GM19035 (cell line): ENCODE results near the gene ANAPC7.
"Not testable (repeated sequence)": the region's sequence is repeated elsewhere in the genome, so short reads cannot be mapped to it uniquely, and the experiment has no call there.

ENCODE experiments used
- ATAC-seq: cut with Tn5 transposase; IDR thresholded peaks from one replicate; pipeline ENCODE4 v1.9.1; 2021; ENCODE audit not compliant: unreplicated experiment

Gene ANAPC7

DNA sequence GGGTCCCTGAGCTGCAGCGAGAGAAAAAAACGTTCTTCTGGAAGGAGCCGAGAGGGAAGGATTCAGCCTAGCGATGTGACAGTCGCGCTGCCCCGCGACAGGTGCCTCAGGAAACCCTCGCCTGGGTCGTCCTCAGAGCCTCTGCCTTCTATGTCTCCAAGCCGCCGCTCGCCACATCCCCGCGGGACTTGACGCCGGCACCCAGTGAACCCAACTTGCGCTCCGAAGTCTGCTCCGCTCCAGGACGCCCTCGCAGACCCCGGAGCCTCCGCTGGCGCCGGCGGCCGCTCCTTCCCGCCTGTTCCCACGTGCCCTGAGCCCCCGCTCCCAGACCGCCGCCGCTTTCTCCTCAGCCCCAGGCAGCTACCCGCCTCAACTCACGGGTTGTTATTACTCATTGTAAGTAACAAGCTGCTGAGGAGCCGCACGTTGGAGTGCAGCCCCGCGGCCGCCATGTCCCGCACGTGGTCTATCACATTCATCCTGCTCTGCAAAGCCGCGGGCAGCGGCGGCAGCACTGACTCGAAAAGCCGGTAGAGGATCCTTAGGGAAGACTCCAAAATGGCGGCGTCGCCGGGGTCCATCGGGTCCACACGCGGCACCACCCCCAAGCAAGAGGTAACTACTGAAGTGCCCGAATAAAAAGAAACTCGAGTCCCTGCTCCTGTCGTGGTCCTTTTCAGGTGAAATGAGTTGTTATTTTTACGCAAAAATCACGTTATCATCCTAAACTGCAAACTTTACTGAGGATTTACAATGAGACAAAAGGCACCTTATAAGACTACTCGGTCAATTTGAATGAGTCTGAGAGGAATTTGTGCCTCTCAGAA, at the start of gene ANAPC7:
Gene ANAPC7 (minus strand): TSS at position 563 of the 830 bp plus-strand sequence. CDS start 81 bp downstream, at position 482.
- peak; percentile 85 for ATAC-seq

DNA sequence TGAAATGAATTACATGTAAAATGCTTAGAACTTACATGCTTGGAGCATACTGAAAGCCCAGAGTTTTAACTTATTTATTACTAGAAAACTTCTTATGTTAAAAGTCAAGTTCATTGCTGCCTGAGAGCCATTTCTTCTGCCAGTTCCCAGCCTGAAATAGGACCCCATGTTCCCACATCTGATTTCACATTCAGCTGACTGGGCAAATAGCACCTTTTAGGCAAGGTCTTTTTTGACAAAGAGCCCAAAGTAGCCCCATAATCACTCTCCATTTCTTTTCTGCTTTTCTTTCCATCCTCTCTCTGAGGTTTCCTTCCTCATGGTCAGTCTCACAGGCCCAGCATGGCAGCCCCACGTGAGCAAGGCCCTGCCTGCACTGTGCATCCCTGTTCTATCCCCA, 47.8 kb upstream of the ANAPC7 start:
- no peak for ATAC-seq

GRCh38 chr12:110449799-110450497, 46.4 kb upstream of the ANAPC7 start, which contains the start of gene ARPC3:
TSS of gene ARPC3 (minus strand) at chr12:110450337. CDS start at chr12:110450260, 77 bp downstream.
- ATAC-seq, result peak; percentile 96

GRCh38 chr12:110444455-110444854, 40.9 kb upstream of the ANAPC7 start:
- ATAC-seq, result no peak

DNA sequence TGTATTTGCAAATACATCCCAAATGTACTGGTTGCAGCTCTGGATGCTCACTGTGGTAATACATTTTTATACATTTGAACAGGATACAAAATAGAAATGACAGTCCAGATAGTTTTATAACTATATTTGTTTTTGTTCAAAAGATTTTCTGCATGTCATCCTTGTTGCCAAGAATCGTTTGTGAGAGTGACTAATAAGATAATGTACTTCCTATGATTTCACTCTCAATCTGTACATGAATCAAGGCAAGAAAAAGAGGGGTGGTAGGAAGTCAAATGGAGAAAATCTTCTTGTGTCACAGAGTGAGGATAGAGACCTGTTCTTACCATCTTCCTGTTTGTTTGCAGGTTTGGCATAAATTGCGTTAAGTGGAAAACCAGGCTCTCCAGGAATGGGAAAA, 32.7 kb upstream of the ANAPC7 start:
- ATAC-seq, result no peak

DNA sequence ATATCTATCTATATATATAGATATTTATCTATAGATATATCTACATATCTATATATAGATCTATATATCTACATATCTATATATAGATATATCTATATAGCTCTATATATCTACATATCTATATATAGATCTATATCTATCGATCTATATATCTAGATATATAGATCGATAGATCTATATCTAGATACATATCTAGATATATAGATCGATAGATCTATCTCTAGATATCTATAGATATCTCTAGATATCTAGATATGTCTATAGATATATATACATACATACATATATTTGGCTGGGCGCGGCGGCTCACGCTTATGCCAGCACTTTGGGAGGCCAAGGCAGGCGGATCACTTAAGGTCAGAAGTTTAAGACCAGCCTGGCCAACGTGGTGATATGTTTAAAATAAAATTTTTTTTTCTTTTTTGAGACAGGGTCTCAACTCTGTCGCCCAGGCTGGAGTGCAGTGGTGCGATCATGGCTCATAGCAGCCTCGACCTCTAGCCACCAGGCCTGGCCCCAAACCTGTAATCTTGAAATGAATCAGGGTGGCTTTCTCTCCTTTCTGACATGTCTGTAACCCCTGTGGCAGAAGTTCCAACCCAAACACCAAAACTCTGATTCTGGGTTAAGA, 28.6 kb upstream of the ANAPC7 start:
- no peak for ATAC-seq

GRCh38 chr12:110429676-110430075, 26.2 kb upstream of the ANAPC7 start:
- ATAC-seq, result not testable (repeated sequence)

GRCh38 chr12:110426406-110426805, 22.9 kb upstream of the ANAPC7 start:
- ATAC-seq, result no peak

GRCh38 chr12:110424237-110424636, 20.7 kb upstream of the ANAPC7 start:
- no peak for ATAC-seq

DNA sequence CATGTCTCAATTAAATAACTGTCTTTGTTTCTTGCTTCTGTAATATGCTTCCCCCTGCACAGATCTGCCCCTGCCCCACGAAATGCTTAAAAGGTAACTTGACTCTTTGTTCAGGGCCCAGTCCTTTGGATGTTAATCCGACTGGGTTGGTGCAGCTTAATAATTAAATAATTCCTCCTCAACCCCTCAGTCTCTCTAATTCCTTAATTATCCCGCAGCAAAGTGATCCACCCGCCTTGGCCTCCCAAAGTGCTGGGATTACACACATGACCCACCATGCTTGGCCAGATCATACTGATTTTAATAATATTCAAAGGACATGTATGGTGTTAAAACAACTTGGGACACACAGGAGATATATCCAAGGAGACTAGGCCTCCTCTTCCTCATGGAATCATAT, 18.2 kb upstream of the ANAPC7 start:
- no peak for ATAC-seq

DNA sequence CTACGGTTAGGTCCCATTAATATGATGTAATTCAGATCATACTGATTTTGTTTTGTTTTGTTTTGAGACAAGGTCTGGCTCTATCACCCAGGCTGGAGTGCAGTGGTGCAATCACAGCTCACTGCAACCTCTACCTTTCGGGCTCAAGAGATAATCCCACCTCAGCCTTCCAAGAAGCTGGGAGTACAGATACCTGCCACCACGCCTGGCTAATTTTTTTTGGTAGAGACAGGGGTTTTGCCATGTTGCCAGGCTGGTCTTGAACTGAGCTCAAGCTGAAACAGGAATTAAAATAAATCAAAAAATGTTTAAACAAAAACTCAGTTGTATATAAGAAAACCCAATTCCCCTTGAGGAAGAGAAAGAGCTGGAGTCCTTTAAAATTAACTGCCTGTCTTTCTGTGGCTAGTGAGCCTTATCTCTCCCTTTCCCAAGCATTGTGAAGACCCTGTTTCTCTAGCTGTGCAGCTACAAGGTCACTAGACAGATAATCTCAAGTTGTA, 17.7 kb upstream of the ANAPC7 start:
- ATAC-seq, result no peak

DNA sequence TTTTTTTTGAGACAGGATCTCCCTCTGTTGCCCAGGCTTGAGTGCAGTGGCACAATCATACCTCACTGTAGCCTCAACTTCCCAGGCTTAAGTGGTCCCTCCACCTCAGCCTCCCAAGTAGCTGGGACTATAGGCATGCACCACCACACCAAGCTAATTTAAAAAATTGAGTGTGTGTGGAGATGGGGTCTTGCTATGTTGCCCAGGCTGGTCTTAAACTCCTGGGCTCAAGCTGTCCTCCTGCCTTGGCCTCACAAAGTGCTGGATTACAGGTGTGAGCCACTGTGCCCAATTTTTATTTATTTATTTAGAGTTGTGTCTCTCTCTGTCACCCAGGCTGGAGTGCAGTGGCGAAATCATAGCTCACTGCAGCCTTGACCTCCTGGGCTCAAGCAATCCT, 17.1 kb upstream of the ANAPC7 start:
- not testable (repeated sequence) for ATAC-seq

DNA sequence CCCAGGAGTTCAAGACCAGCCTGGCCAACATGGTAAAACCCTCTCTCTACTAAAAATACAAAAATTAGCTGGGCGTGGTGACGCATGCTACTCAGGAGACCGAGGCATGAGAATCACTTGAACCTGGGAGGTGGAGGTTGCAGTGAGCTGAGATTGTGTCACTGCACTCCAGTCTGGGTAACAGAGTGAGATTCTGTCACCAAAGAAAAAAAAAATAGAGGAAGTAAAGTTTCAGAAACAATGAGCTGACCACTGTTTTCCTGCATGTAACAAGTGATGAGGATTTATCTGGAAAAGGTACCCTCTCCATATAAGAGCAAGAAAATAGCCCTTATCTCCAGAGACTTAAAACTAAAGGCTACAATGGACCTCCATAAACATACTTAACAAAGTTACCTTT, 13.6 kb upstream of the ANAPC7 start:
- not testable (repeated sequence) for ATAC-seq

GRCh38 chr12:110410086-110410485, 6.6 kb upstream of the ANAPC7 start:
- ATAC-seq, result not testable (repeated sequence)

DNA sequence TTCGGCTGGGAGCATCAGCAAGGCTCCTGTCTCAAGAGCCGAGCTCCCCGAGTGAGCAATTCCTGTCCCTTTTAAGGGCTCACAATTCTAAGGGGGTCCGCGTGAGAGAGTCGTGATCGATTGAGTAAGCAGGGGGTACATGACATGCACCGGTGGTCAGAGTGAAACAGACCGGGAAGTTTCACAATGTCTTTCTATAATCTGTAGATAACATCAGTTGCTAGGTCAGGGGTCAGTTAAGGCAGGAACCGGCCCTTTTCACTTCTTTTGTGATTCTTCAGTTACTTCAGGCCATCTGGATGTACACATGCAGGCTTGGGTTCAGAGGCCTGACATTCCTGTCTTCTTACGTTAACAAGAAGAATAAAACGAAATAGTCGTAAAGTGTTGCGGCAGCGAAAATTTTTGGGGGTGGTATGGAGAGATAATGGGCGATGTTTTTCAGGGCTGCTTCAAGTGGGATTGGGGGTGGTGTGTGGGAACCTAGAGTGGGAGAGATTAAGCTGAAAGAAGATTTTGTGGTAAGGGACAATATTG, 1.7 kb upstream of the ANAPC7 start:
- ATAC-seq, result not testable (repeated sequence)

GRCh38 chr12:110403976-110404682, 621 bp upstream of the ANAPC7 start:
- ATAC-seq, result peak; percentile 44

- ATAC-seq, result no peak
Observed at GRCh38 chr12:110382683-110383082, 20.8 kb downstream of the ANAPC7 start.

GRCh38 chr12:110379631-110380030, 23.9 kb downstream of the ANAPC7 start:
- ATAC-seq, result no peak

GRCh38 chr12:110379197-110379596, 24.3 kb downstream of the ANAPC7 start:
- no peak for ATAC-seq

DNA sequence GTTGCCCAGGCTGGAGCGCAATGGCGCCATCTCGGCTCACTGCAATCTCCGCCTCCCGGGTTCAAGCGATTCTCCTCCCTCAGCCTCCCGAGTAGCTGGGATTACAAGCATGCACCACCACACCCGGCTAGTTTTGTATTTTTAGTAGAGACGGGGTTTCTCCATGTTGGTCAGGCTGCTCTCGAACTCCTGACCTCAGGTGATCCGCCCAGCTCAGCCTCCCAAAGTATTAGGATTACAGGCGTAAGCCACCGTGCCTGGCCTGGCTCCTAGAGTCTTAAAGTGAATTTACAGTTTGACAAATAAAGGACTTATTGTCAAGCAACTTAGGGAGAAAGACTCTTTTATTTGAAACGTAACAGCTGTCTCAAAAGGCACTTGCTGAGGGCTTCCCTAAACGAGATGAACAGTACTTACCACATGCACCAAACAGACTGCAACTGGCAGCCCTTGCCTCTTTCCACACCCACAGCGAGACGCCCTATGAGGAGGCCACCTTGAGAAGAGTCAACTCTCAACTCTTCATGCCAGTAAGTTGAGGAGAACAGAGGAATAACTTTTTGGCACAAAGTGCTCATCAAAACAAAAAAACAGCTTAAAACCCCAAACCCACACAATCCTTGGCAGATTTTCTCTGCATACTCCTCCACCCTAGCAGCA, 25.2 kb downstream of the ANAPC7 start:
- not testable (repeated sequence) for ATAC-seq
